ENCODE data around the gene MINDY1. TPM values are rescaled to one million over a fixed set of nuclear protein-coding genes. Genes with fewer than 3 reads are reported as not detected.
A peak's percentile ranks its signal among the peaks of the same experiment; 100 is the strongest.

MINDY1 gene
- total RNA-seq, 1 donor from 2014 or later: 30.9 TPM

DNA sequence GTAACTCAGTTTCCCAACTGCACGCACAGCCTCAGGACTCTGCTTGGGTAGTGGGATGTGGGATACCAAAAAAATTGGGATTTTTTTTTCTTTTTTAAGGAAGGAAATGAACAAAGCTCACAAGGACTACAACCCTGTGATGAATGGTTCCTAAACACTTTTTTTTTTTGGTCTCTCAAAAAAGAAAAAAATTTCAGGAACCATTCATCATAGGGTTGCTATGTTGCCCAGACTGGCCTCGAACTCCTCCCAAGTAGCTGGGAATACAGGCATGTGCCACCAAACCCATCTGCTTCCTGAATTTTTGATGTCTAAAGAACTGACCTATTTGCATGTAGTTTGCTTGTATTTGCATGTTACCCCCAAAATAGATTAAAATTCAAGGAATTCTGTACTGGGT lies 6.8 kb downstream of the MINDY1 start:
- TF ChIP-seq, protein P1, sequence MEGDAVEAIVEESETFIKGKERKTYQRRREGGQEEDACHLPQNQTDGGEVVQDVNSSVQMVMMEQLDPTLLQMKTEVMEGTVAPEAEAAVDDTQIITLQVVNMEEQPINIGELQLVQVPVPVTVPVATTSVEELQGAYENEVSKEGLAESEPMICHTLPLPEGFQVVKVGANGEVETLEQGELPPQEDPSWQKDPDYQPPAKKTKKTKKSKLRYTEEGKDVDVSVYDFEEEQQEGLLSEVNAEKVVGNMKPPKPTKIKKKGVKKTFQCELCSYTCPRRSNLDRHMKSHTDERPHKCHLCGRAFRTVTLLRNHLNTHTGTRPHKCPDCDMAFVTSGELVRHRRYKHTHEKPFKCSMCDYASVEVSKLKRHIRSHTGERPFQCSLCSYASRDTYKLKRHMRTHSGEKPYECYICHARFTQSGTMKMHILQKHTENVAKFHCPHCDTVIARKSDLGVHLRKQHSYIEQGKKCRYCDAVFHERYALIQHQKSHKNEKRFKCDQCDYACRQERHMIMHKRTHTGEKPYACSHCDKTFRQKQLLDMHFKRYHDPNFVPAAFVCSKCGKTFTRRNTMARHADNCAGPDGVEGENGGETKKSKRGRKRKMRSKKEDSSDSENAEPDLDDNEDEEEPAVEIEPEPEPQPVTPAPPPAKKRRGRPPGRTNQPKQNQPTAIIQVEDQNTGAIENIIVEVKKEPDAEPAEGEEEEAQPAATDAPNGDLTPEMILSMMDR (IDR thresholded peaks at IDR 0.05; ENCODE audit: unreplicated experiment): no peak
- Mint-ChIP-seq H3K4me3 (no peak overlapping the region), H3K27ac (no peak overlapping the region), H3K36me3 (peaks cover 21% of the 10 kb centered on the region), H3K4me1 (peaks cover 20% of the 10 kb centered on the region), H3K27me3 (ENCODE audit: low read depth) (no peaks in the 10 kb centered on the region), H3K9me3 (no peaks in the 10 kb centered on the region)
- no peak for DNase-seq (ENCODE audit: low spot score in 2 of 2, unreplicated experiment in 2 of 2)

DNA sequence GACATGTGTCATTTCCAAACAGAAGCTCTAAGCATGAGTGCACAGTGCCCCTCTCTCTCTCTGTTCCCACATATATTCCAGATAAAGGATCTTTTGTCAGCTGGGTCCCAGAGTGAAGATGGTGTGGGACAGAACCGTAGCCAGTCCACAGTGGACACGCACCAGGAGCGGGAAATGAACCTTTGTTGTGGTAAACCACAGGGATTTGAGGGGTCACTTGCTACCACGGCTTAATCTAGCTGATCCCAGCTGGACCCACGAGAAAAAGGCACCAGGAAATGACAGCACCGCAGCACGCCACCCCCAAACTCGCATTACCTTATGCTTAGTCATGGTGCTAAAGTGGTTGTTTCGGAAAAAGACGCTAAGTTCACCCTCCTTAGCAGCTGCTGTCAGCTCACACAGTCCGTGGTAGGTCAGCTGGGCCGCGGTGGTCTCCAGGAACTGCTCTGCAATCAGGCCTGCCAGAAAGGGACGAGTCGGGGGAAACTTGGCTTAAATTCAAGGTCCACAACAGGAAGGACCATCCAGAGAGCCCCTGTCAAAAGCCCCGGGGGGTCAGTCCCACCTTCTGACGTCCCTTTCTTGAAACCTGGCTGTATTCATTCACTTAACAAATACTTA lies 7.5 kb downstream of the MINDY1 start:
- Mint-ChIP-seq H3K27me3 (ENCODE audit: low read depth) (no peaks in the 10 kb centered on the region), H3K9me3 (no peaks in the 10 kb centered on the region), H3K4me3 (no peak overlapping the region), H3K36me3 (peaks cover 21% of the 10 kb centered on the region), H3K4me1 (peaks cover 14% of the 10 kb centered on the region), H3K27ac (no peak overlapping the region)
- TF ChIP-seq, protein P1 (IDR thresholded peaks at IDR 0.05; ENCODE audit: unreplicated experiment): no peak
- no peak for DNase-seq (ENCODE audit: low spot score in 2 of 2, unreplicated experiment in 2 of 2)

DNA sequence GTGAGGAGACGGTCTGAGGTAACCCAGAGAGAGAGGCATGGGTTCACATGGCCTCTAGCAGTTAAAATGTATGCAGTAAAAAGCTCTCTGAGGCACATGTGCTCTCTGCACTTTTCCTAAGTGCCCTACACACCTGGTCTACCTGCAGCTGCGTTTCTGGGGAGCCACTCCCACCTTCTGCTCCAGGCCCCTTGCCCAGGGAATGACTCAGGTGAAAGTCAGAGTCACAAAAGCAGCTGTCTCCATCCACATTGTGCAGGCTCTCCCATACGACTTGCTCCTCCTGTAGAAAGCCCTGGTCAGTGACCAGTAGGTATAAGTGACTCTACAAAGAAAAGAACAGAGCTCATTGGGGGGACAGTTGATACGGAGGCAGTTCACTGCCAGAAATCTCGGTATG lies 8.8 kb downstream of the MINDY1 start:
- no peaks in the 10 kb centered on the region for H3K9me3 Mint-ChIP-seq
- H3K27me3 Mint-ChIP-seq (ENCODE audit: low read depth): no peaks in the 10 kb centered on the region
- TF ChIP-seq, protein P1 (IDR thresholded peaks at IDR 0.05; ENCODE audit: unreplicated experiment): no peak
- no peak for DNase-seq (ENCODE audit: low spot score in 2 of 2, unreplicated experiment in 2 of 2)
- peaks cover 5% of the 10 kb centered on the region for H3K4me1 Mint-ChIP-seq
- H3K36me3 Mint-ChIP-seq: peaks cover 21% of the 10 kb centered on the region
- no peak overlapping the region for H3K27ac Mint-ChIP-seq
- H3K4me3 Mint-ChIP-seq: no peak overlapping the region

DNA sequence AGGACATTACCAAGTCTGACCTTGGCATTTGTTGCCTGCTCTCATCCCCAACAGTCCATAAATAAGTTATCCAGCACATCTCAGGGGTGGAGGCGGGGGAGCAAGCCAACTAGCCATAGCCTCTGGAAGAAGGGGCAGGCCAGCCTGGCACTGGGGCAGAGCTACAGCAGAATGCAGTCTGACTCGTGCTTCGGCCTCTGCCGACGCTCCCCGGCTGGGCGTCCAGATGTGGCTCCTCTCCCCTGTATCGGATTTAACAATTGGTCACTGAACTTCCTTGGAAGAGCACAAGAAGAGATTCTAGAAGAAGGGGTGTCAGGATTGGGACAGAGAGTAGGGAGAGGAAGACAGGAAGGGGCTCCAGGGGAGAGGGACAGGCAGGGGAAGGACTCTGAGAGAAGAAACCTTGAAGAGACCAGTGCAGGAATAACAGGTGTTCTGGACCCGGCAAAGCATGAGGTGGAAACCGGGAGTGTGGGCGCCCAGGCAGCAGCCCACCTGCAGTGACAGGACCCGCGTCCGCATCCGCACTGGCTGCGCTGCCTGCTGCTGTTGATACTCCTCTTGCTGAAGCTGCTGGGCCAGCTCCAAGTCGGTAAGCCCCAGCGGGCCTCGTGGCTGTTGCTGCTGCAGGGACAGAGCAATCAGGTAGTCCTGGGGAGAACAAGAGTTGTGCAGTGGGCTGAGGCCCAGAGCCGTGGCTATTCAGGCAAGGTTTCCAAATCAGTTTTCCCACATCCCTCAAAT lies 9.4 kb downstream of the MINDY1 start:
- Mint-ChIP-seq H3K27me3 (ENCODE audit: low read depth) (no peaks in the 10 kb centered on the region), H3K36me3 (peaks cover 21% of the 10 kb centered on the region), H3K4me3 (no peak overlapping the region), H3K9me3 (no peaks in the 10 kb centered on the region), H3K4me1 (no peaks in the 10 kb centered on the region), H3K27ac (no peak overlapping the region)
- TF ChIP-seq, protein P1 (IDR thresholded peaks at IDR 0.05; ENCODE audit: unreplicated experiment): no peak
- DNase-seq (ENCODE audit: low spot score in 2 of 2, unreplicated experiment in 2 of 2): no peak

DNA sequence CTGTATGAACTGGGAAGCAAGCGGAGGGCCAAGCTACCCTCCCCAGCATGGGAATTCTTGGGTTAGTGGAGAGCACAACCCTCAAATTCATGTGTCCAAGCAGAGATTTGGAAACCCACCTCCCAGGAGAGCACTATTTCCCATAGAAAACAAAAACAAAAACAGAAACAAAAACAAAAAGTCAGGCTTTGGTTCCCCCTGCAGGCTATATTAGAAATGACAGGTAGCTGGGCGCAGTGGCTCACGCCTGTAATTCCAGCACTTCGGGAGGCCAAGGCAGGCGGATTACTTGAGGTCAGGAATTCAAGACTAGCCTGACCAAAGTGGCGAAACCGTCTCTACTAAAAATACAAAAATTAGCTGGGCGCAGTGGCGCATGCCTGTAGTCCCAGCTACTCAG lies 10.8 kb downstream of the MINDY1 start:
- H3K27ac Mint-ChIP-seq: no peak overlapping the region

More for the DNA sequence above, 10.8 kb downstream of the MINDY1 start:
- Mint-ChIP-seq H3K4me1 (no peaks in the 10 kb centered on the region), H3K9me3 (no peaks in the 10 kb centered on the region), H3K27me3 (ENCODE audit: low read depth) (no peaks in the 10 kb centered on the region), H3K36me3 (peaks cover 11% of the 10 kb centered on the region), H3K4me3 (no peak overlapping the region)
- TF ChIP-seq, protein P1 (IDR thresholded peaks at IDR 0.05; ENCODE audit: unreplicated experiment): peak; percentile 91
- no peak for DNase-seq (ENCODE audit: low spot score in 2 of 2, unreplicated experiment in 2 of 2)
